GM20000 (cell line): ENCODE measurements around the gene SLC12A3.

ENCODE experiments used
- DNase-seq: peaks from one replicate; pipeline ENCODE4 v3.0.0; 2012; ENCODE audit warnings: low spot score
- CTCF ChIP-seq: IDR thresholded peaks from 2 replicates; pipeline ENCODE4 v1.5.1; 2012; ENCODE audit warnings: mild to moderate bottlenecking, control low read depth; ENCODE audit errors: extremely low read depth, missing control alignments

The SLC12A3 gene

GRCh38 chr16:56836410-56837230, 28.4 kb upstream of the SLC12A3 start:
- TF ChIP-seq CTCF: no peak
- no peak for DNase-seq

- TF ChIP-seq CTCF: no peak
- DNase-seq: no peak
Measured at GRCh38 chr16:56838622-56839337, 26.2 kb upstream of the SLC12A3 start.

- TF ChIP-seq CTCF: no peak
- no peak for DNase-seq
Measured at GRCh38 chr16:56841233-56841632, 23.8 kb upstream of the SLC12A3 start.

- TF ChIP-seq CTCF: no peak
- DNase-seq: no peak
Measured at GRCh38 chr16:56841659-56842058, 23.3 kb upstream of the SLC12A3 start.

- TF ChIP-seq CTCF: no peak
- DNase-seq: no peak
Measured at GRCh38 chr16:56842133-56842532, 22.9 kb upstream of the SLC12A3 start.

- no peak for TF ChIP-seq CTCF
- no peak for DNase-seq
Measured at GRCh38 chr16:56844056-56844455, 21.0 kb upstream of the SLC12A3 start.

GRCh38 chr16:56847173-56847910, 17.7 kb upstream of the SLC12A3 start:
- no peak for DNase-seq
- no peak for TF ChIP-seq CTCF
